Activated CD4-positive, alpha-beta T cell treated with anti-CD3 and anti-CD28 coated beads, Interleukin-2, amount 10 ng/mL, durations not matched to agents 24 days and 14 days (primary cell): ENCODE measurements around the gene LZTR1. TPM values are rescaled to one million over a fixed set of nuclear protein-coding genes. Genes with fewer than 3 reads are reported as not detected.
A peak's percentile ranks its signal among the peaks of the same experiment; 100 is the strongest.
"Not testable (repeated sequence)": the region's sequence is repeated elsewhere in the genome, so short reads cannot be mapped to it uniquely, and the experiment has no call there.

Source experiments
- DNase-seq: peaks from one replicate; pipeline ENCODE4 v3.0.0; 2022
- H3K27ac Mint-ChIP-seq: one replicate; pipeline ENCODE4 v1.8.0; 2022; ENCODE audit warnings: mild to moderate bottlenecking, mixed read lengths
- H3K27me3 Mint-ChIP-seq: one replicate; pipeline ENCODE4 v1.8.0; 2022; ENCODE audit warnings: mixed read lengths
- H3K36me3 Mint-ChIP-seq: one replicate; pipeline ENCODE4 v1.8.0; 2022; ENCODE audit warnings: low read depth, mild to moderate bottlenecking, mixed read lengths
- H3K4me1 Mint-ChIP-seq: one replicate; pipeline ENCODE4 v1.8.0; 2021; ENCODE audit warnings: mixed read lengths
- H3K4me3 Mint-ChIP-seq: one replicate; pipeline ENCODE4 v1.8.0; 2022; ENCODE audit warnings: mild to moderate bottlenecking, moderate library complexity, mixed read lengths
- H3K9me3 Mint-ChIP-seq: one replicate; pipeline ENCODE4 v1.8.0; 2021; ENCODE audit warnings: mixed read lengths
- intact Hi-C: fragments of 100-400 bp; cut with micrococcal nuclease; formaldehyde crosslinking; loops from one replicate; pipeline ENCODE4 v1.15.1; 2023
- total RNA-seq: library from RNA; stranded (reverse); gene quantifications from 2 replicates; pipeline ENCODE4 v1.2.3, GENCODE V29; 2022

Gene LZTR1
- 69.9 and 76.4 TPM in 2 replicates for total RNA-seq

GRCh38 chr22:20981787-20982562 is at the start of gene LZTR1:
LZTR1 (plus strand) TSS chr22:20982297; CDS start chr22:20982372, 75 bp downstream.
- Mint-ChIP-seq H3K36me3 (peaks cover 22% of the 10 kb centered on the region), H3K4me1 (peaks cover 32% of the 10 kb centered on the region), H3K9me3 (peaks cover 7% of the 10 kb centered on the region), H3K4me3 (peak within 1 kb of the TSS; percentile 97), H3K27ac (peak within 1 kb of the TSS; percentile 93), H3K27me3 (no peaks in the 10 kb centered on the region)
- intact Hi-C loops, result loop anchor here (1.0 kb wide), 1 partner anchor 19 kb away; no protein-coding TSS in a partner anchor
- DNase-seq, result peak; percentile 92

- Mint-ChIP-seq H3K4me3 (no peak overlapping the region), H3K36me3 (peaks cover 47% of the 10 kb centered on the region), H3K27ac (no peak overlapping the region), H3K27me3 (no peaks in the 10 kb centered on the region), H3K4me1 (peaks cover 29% of the 10 kb centered on the region), H3K9me3 (no peaks in the 10 kb centered on the region)
- intact Hi-C loops, result no loop called here
- no peak for DNase-seq
Observed at GRCh38 chr22:20933910-20934309, 48.2 kb upstream of the LZTR1 start.

- H3K27ac Mint-ChIP-seq, intact Hi-C loops, H3K9me3 Mint-ChIP-seq, DNase-seq, H3K4me3 Mint-ChIP-seq, H3K27me3 Mint-ChIP-seq: not testable (repeated sequence)
- Mint-ChIP-seq H3K4me1 (peaks cover 28% of the 10 kb centered on the region), H3K36me3 (peaks cover 46% of the 10 kb centered on the region)
Observed at GRCh38 chr22:20935049-20935448, 47.0 kb upstream of the LZTR1 start.

- peaks cover 36% of the 10 kb centered on the region for H3K4me1 Mint-ChIP-seq
- intact Hi-C loops, result not testable (repeated sequence)
Observed at GRCh38 chr22:20935780-20936539, 46.1 kb upstream of the LZTR1 start.

GRCh38 chr22:20937031-20937793 is 44.9 kb upstream of the LZTR1 start:
- no peaks in the 10 kb centered on the region for H3K9me3 Mint-ChIP-seq
- H3K27ac Mint-ChIP-seq, result peak overlapping the region; percentile 38
- peaks cover 39% of the 10 kb centered on the region for H3K4me1 Mint-ChIP-seq
- intact Hi-C loops, result no loop called here
- peaks cover 54% of the 10 kb centered on the region for H3K36me3 Mint-ChIP-seq
- no peak overlapping the region for H3K4me3 Mint-ChIP-seq
- H3K27me3 Mint-ChIP-seq, result no peaks in the 10 kb centered on the region
- DNase-seq, result no peak

More at GRCh38 chr22:20935780-20936539, 46.1 kb upstream of the LZTR1 start:
- H3K27ac Mint-ChIP-seq, DNase-seq, H3K9me3 Mint-ChIP-seq, H3K27me3 Mint-ChIP-seq, H3K4me3 Mint-ChIP-seq: not testable (repeated sequence)
- H3K36me3 Mint-ChIP-seq, result peaks cover 50% of the 10 kb centered on the region

- Mint-ChIP-seq H3K27ac (no peak overlapping the region), H3K4me3 (no peak overlapping the region), H3K27me3 (no peaks in the 10 kb centered on the region), H3K4me1 (peaks cover 39% of the 10 kb centered on the region), H3K36me3 (peaks cover 58% of the 10 kb centered on the region), H3K9me3 (no peaks in the 10 kb centered on the region)
- intact Hi-C loops, result no loop called here
- DNase-seq, result no peak
Observed at GRCh38 chr22:20937794-20938671, 44.1 kb upstream of the LZTR1 start.

- intact Hi-C loops, DNase-seq, H3K27ac Mint-ChIP-seq, H3K4me3 Mint-ChIP-seq, H3K9me3 Mint-ChIP-seq, H3K27me3 Mint-ChIP-seq: not testable (repeated sequence)
- H3K36me3 Mint-ChIP-seq, result peaks cover 54% of the 10 kb centered on the region
- peaks cover 44% of the 10 kb centered on the region for H3K4me1 Mint-ChIP-seq
Observed at GRCh38 chr22:20939457-20940185, 42.5 kb upstream of the LZTR1 start.

GRCh38 chr22:20940186-20940651 is 41.9 kb upstream of the LZTR1 start:
- Mint-ChIP-seq H3K4me3 (no peak overlapping the region), H3K27me3 (no peaks in the 10 kb centered on the region), H3K4me1 (peaks cover 44% of the 10 kb centered on the region), H3K27ac (no peak overlapping the region), H3K9me3 (no peaks in the 10 kb centered on the region), H3K36me3 (peaks cover 50% of the 10 kb centered on the region)
- DNase-seq, result no peak
- intact Hi-C loops, result no loop called here

- H3K36me3 Mint-ChIP-seq, result peaks cover 49% of the 10 kb centered on the region
- no peaks in the 10 kb centered on the region for H3K9me3 Mint-ChIP-seq
- no peak for DNase-seq
- peaks cover 49% of the 10 kb centered on the region for H3K4me1 Mint-ChIP-seq
- no peak overlapping the region for H3K4me3 Mint-ChIP-seq
- H3K27me3 Mint-ChIP-seq, result no peaks in the 10 kb centered on the region
- intact Hi-C loops, result no loop called here
- H3K27ac Mint-ChIP-seq, result no peak overlapping the region
Observed at GRCh38 chr22:20940904-20941385, 41.2 kb upstream of the LZTR1 start.

- H3K9me3 Mint-ChIP-seq, H3K4me3 Mint-ChIP-seq, intact Hi-C loops, H3K27me3 Mint-ChIP-seq, H3K27ac Mint-ChIP-seq, DNase-seq: not testable (repeated sequence)
- Mint-ChIP-seq H3K36me3 (peaks cover 41% of the 10 kb centered on the region), H3K4me1 (peaks cover 50% of the 10 kb centered on the region)
Observed at GRCh38 chr22:20942203-20942902, 39.7 kb upstream of the LZTR1 start.

GRCh38 chr22:20943104-20943933 is 38.8 kb upstream of the LZTR1 start:
- peaks cover 36% of the 10 kb centered on the region for H3K36me3 Mint-ChIP-seq
- no peaks in the 10 kb centered on the region for H3K27me3 Mint-ChIP-seq
- H3K4me1 Mint-ChIP-seq, result peaks cover 51% of the 10 kb centered on the region
- H3K4me3 Mint-ChIP-seq, result no peak overlapping the region
- no peak for DNase-seq
- H3K9me3 Mint-ChIP-seq, result no peaks in the 10 kb centered on the region
- intact Hi-C loops, result no loop called here
- H3K27ac Mint-ChIP-seq, result no peak overlapping the region
